GM21526 (cell line): ENCODE data around the gene PHF21A.
"Not testable (repeated sequence)": the region's sequence is repeated elsewhere in the genome, so short reads cannot be mapped to it uniquely, and the experiment has no call there.

Experiments used
- ATAC-seq: cut with Tn5 transposase; IDR thresholded peaks from one replicate; pipeline ENCODE4 v1.9.1; 2021; ENCODE audit warnings: moderate library complexity; ENCODE audit not compliant: unreplicated experiment, low FRiP score

PHF21A gene

GRCh38 chr11:45988921-45989320, 132.3 kb downstream of the PHF21A start:
- ATAC-seq: no peak

GRCh38 chr11:45985212-45985611, 136.0 kb downstream of the PHF21A start:
- ATAC-seq: no peak

GRCh38 chr11:45984192-45984591, 137.1 kb downstream of the PHF21A start:
- ATAC-seq: no peak

GRCh38 chr11:45983471-45983845, 137.8 kb downstream of the PHF21A start:
- ATAC-seq: no peak

GRCh38 chr11:45982656-45983470, 138.4 kb downstream of the PHF21A start:
- ATAC-seq: no peak

GRCh38 chr11:45981826-45982225, 139.4 kb downstream of the PHF21A start:
- not testable (repeated sequence) for ATAC-seq

- no peak for ATAC-seq
Measured at GRCh38 chr11:45974806-45975205, 146.4 kb downstream of the PHF21A start.

- ATAC-seq: no peak
Measured at GRCh38 chr11:45973601-45974000, 147.7 kb downstream of the PHF21A start.

GRCh38 chr11:45968901-45969300, 152.4 kb downstream of the PHF21A start:
- ATAC-seq: no peak

GRCh38 chr11:45967506-45967905, 153.7 kb downstream of the PHF21A start:
- ATAC-seq: no peak

- ATAC-seq: no peak
Measured at GRCh38 chr11:45964911-45965389, 156.3 kb downstream of the PHF21A start.

- ATAC-seq: no peak
Measured at GRCh38 chr11:45961751-45962240, 159.5 kb downstream of the PHF21A start.

GRCh38 chr11:45960387-45961095, 160.7 kb downstream of the PHF21A start:
- ATAC-seq: no peak

GRCh38 chr11:45959851-45960250, 161.4 kb downstream of the PHF21A start:
- no peak for ATAC-seq

GRCh38 chr11:45949992-45950407, 171.3 kb downstream of the PHF21A start:
- ATAC-seq: no peak

- ATAC-seq: no peak
Measured at GRCh38 chr11:45948356-45948755, 172.9 kb downstream of the PHF21A start.

GRCh38 chr11:45947885-45948284, 173.4 kb downstream of the PHF21A start:
- no peak for ATAC-seq

GRCh38 chr11:45945397-45945999, 175.8 kb downstream of the PHF21A start:
- ATAC-seq: no peak

- ATAC-seq: no peak
Measured at GRCh38 chr11:45942381-45942780, 178.9 kb downstream of the PHF21A start.

GRCh38 chr11:45941285-45941684, 180.0 kb downstream of the PHF21A start:
- no peak for ATAC-seq

GRCh38 chr11:45939836-45940235, 181.4 kb downstream of the PHF21A start:
- ATAC-seq: no peak
